ENCODE measurements around the gene DNAJC1.

Gene DNAJC1

DNA sequence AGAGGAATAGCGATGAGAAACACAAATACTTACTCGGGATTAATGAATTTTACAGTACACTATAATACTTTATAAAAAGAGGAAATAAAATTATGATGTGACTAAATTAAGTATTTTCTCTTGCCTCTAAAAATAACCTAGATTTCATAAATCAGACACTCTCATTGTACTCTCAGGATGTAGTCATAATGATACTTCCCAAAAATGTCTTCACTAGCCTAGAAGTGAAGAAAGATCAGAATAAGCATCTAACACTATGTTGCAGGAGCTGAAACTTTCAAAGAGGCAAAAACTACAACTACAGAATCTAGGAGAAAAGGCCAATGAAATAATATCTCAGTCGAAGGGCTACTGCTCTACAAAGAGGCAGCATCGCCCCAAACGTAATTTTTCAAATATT lies 49.4 kb downstream of the DNAJC1 start:
- no peak for DNase-seq

DNA sequence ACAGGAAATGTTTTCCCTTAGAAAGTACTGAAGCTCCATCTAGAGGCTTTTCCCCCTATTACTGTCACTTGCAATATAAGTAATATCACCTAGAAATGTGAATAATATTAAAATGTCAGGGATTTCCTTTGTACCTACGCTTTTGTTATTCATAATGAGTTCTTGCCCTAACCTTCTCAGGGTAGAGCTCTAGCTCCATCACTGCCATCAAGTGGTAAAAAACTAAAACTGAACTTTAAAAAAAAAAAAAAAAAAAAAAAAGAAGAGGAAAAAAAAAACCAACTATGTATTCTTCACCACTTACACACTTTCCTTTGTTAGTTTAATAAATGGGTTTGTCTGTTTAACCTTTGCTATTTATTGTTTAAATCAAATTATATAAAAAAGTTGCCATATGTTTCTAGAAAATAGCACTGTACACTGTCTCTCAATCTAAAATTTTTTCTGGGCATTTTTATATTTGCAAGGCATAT lies 49.9 kb downstream of the DNAJC1 start:
- peak; percentile 69 for DNase-seq

DNA sequence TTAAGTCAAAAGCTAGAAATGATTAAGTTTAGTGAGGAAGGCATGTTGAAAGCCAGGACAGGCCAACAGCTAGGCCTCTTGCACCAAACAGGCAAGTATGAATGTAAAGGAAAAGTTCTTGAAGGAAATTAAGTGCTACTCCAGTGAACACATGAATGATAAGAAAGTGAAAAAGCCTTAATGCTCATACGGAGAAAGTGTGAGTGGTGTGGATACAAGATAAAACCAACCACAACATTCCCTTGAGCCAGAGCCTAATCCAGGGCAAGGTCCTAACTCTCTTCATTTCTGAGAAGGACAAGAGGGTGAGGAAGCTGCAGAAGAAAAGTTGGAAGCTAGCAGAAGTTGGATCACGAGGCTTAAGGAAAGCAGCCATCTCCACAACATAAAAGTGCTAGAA lies 53.0 kb downstream of the DNAJC1 start:
- no peak for DNase-seq

DNA sequence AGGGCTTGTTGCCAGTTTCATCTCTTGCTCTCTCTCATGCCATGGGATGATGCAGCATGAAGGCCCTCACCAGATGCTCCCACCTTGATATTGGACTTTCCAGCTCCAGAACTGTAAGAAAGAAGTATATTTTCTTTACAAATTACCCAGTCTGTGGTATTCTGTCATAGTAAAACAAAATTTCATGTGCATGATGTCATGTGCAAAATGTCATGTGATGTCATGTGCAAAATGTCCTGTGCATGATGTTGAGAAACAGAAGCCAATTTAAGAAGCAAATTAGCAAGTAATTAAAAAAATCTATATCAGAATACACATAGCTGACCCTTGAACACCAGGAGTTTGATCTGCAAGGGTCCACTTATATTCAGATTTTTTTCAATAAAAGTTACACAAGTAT lies 56.6 kb downstream of the DNAJC1 start:
- DNase-seq, result no peak

DNA sequence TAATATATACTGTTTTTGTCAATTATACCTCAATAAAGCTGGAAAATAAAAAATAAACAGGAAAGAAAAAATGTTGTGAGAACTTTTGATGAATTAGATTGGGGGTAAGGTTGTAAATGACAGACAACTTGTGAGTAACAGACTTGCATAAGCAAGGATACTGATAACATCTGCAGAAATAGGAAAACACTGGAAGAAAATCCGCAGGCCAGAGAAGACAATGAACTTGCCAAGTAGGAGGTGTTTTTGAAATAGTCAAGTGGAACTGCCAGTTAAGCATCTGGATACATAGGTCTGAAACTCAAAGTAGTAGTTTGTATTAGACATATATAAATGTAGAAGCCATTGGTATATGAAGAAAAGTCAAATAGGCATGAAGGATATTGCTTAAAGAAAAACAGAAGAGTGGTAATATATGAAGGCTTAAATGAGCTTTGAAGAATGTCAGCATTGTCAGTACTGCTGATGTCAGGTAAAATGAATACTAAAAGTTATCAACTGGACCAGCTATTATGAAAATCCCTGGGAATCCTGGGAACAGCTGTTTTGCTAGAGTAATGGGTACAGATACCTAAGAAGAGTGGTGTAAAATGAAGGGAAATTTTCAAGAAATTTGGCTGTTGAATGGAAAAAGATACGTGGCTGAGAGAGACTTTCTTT lies 58.7 kb downstream of the DNAJC1 start:
- DNase-seq, result no peak

DNA sequence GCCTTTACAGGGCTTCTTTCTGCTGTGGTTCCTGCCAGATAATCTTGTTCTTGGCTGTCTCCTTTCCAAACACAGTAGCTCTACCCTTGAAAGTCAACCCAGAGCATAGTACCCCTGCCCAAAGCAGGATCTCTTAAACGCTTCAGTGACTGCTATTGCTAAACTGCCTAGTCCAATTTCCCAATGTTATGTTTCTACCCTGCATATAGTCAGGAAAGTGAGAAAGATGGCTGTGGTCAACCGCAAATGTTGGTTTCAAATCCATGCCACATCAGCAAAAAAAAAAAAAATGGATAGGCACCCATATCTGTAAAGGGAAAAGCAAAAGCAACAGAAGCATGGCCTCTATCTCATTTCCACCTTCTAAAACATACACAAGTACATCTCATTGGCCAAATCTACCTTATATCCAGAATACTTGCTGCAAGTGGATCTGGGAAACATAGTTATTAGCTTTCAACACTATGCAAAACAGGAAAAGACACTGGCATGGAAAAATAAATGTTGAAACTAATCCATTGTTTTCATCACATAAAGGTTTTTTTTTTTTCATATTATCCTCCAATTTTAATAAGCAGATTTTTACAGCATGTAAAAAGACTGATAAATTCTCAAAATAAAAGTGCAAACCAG lies 59.8 kb downstream of the DNAJC1 start:
- no peak for DNase-seq

DNA sequence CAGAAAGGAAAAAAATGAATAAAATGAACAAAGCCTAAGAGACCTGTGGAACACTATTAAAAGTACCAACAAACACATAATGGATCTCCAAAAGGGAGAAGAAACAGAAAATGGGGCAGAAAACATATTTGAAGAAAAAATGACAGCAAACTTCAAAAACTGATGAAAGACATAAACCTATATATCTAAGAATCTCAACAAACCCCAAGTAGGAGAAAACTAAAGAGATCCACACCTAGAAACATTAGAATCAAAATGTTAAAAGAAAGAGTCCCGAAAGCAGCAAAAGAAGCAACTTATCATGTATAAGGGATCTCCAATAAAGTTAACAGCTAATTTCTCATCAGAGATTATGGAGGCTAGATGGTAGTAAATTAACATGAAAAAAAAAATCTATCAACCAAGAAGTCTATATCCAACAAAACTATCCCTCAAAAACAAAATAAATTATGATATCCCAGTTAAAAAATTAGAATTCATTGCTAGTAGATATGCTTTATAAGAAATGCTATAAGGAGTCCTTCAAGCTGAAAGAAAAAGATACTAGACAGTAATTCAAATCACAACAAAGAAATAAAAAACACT lies 68.0 kb downstream of the DNAJC1 start:
- DNase-seq, result no peak

DNA sequence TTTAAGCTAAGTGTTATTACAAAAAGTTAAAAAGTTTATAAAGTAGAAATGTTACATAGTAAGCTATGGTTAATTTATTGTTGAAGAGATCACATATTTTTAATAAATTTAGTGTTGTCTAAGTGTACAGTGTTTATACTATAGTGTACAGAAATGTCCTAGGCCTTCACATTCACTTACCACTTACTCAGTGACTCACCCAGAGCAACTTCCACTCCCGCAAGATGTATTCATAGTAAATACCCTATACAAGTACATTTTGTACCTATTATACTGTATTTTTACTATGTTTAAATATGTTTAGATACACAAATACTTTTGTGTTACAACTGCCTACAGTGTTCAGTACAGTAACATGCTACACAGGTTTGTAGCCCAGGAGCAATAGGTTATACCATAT lies 69.2 kb downstream of the DNAJC1 start:
- DNase-seq, result no peak

DNA sequence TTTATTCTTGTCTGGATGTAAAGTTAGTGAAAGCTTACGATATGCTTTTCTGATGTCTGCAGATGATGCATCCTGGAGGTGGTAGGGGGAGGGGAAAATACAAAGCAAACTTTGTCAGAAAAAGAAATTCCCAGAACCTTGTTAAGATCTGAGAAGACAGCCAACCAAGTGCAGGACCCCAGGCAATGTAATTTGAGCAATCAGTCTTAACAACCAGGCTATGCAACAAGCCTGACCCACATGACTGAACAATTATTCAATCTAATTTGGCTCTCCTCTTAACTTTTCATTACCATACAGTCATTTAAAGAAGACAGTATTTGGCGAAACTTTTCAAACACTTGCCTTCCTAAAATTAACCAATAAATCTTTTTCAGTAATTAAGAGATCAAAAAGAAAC lies 74.5 kb downstream of the DNAJC1 start:
- DNase-seq, result peak; percentile 0

DNA sequence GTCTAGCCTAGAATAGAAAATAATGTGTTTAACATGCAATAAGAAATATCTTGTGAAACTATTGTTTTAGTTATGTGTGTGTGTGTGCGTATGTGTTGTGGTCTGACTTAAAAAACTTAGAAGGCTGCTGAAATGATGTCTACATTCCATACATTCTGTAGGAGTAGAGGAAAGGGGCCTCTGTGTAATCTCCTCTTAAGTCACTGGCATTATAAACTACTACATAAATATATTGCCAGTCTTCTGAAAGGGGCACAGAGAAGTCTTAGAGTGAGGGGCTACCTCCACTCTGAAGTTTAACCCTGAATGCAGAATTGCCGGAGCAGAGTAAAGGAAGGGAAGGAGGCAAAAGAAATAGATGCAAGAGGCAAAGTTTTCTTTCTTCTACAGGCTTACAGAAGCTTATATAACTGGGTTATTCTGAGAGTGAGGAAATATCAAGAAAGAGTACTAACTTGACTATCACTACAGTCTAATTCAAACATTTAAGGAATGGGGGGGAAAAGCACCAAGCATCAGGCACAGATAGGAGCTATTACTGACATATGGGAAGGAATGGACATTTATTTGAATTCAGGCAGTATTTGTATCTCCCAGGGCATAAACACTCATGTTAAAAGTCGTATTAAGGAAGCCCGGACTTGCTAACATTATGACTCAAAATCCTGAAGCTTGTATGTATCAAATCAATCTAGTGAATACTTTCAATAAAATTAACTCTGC lies 75.7 kb downstream of the DNAJC1 start:
- DNase-seq, result no peak

DNA sequence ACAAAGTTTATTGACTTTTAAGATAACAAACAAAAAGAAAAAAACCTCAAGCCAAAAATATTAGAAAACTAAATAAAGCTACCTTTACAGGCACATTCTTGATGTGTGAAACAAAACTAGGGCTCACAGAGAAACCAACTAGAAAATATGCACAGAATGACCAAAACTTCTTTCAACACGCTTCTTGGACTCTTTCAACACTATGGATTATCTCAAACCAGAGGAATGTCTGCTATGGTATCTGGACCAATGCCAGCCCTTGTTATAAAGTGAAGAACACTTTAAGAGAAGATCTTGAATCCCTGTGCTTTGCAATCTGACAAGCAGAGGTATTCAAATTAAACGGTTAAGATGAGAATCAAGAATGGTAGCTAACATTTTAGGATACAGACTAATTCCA lies 76.6 kb downstream of the DNAJC1 start:
- DNase-seq, result no peak

DNA sequence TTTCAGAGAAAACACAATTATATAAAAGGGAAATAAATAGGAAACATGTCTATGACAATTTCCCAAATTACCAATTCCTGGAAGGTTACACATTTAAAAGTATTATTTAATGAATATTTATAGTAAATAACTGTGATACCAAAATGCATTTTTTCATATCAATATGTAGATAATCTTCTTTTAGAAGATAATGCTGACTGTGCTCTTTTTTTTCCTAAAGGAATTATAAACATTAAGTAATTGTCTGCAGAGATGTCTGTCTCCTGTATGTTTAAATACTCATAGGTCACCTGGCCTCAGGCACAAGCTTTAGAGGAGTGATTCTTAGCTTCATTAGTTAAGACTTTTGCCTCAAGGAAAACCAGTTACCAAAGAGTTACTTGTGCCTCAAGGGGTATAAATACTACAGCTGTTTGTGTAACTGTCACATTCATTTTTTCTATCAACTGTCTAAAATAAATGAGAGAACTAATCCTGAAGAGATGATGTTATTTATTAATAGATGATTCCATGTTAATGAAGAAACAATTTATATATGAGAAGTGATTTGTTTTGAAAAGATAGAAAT lies 77.1 kb downstream of the DNAJC1 start:
- no peak for DNase-seq

DNA sequence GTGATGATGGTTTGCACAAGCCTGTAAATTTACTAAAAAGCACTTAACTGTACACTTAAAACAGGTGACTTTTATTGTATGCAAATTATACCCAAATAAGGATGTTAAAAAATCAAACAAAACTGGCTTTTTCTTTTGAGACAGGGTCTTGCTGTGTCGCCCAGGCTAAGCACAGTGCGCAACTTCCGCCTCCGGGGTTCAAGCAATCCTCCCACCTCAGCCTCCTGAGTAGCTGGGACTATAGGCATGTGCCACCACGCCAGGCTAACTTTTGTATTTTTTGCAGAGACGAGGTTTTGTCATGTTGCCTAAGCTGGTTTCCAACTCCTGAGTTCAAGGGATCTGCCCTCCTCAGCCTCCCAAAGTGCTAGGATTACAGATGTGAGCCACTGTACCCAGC lies 77.7 kb downstream of the DNAJC1 start:
- DNase-seq, result no peak

DNA sequence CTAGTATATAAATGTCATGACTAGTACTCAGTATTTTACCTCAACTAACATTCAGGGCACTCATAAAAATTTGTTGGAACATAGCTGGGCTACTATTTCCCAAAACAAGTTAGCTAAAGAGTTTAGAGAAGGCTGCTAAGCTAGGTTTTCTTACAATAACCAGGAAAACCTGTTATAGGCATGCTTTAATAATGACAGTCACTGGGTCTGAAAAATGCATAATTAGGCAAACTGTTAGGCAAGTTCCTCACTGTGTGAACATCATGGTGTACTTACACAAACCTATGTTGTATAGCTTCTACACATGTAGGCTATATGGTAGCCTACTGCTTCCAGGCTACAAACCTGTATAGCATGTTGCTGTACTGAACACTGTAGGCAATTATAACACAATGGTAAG lies 79.0 kb downstream of the DNAJC1 start:
- no peak for DNase-seq

DNA sequence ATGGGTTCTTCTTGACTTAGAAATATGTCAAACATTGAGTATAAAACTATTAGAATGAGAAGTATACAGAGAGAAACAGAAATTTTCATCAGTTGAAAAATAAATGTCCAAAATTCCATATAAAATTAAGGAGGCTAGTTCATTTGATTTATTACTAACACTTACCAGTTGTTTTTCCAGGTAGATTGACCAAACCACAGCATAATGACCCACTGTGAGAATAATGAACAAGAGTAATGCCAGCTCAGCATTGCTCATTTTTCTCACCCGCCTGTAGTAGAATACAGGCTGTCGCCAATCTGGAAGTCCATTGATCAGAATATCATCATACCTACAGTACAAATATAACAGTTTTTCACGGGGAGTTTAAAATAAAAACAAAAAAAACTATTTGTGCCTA lies 82.9 kb downstream of the DNAJC1 start:
- no peak for DNase-seq

DNA sequence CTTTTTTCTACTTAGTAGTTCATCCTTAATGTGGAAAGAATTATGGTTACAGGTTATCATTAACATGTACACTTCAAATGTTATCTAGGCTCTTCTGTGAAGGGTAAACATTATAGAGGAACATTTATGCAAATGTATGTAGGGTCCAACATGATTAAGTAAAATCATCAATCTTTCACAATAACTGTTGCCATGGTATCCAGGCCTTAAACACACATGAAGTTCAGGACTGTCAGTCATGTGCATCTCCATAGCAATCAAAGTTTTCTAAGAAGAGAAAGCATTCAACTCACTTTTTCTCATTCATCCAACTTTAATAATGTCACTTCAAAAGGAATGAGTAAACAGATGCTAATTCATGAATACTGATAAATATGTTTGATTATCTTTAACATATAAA lies 83.6 kb downstream of the DNAJC1 start:
- no peak for DNase-seq

DNA sequence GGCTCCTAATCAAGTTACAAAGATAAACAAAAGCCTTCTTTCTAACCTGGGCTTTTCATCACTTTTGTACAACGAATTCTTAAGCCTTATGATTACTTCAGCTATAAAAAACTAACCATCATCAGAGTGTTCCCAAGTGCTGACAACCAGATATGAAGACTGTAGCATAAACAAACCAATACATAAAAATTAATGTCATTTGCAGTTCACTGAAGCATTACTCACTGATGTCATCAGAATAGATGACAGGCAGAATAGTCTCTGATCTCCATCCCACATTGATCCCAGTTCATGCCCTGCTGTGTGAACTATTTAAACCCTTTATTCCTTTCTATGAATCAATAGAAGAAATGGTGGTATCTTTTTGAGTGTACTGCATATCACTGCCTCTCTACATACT lies 84.4 kb downstream of the DNAJC1 start:
- DNase-seq, result no peak

DNA sequence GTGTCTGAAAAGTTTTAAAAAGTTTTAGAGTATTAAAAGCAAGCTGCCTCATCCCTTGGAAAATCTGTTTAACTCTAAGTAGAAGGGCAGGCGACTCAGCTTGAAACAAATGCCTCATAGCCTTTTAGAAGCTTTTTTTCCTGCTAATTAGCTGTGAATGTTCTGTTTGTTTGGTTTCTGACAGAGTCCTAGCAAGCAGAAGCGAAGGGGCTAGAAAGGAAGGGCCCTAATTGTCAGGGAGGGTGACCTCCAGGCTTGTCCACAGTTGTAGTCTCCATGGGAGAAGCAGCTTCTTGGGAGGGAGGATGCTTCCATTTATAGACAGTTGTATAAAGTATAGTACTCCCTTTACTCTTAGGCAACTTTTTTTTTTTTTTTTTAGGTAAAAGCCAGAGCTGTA lies 90.9 kb downstream of the DNAJC1 start:
- DNase-seq, result no peak

DNA sequence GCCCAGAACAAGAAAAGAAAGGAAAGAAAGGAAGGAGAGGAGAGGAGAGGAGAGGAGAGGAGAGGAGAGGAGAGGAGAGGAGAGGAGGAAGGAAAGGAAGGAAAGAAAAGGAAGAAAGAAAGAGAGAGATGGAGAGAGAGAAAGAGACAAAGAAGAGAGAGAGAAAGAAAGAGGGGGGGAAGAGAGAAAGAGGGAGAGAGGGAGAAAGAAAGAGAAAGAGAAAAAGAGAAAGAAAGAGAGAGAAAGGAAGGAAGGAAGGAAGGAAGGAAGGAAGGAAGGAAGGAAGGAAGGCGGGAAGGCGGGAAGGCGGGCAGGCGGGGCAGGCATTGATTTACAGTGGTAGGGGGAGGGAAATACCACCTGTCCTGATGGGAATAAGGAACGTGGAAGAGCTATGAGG lies 92.7 kb downstream of the DNAJC1 start:
- no peak for DNase-seq

DNA sequence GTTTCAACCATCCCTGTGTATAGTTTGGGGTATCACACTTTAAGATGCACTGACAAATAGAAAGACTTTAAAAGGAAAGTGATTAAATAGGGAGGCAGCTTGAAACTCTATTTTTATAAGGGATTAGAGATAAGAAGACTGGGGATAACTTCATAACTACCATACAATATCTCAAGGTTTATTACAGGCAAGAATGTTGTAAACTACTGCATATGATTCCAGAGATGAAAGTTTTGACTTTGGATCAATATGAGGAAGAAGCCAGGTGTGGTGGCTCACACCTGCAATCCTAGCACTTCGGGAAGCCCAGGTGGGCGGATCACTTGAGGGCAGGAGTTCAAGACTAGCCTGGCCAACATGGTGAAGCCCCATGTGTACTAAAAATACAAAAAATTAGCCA lies 96.1 kb downstream of the DNAJC1 start:
- no peak for DNase-seq

DNA sequence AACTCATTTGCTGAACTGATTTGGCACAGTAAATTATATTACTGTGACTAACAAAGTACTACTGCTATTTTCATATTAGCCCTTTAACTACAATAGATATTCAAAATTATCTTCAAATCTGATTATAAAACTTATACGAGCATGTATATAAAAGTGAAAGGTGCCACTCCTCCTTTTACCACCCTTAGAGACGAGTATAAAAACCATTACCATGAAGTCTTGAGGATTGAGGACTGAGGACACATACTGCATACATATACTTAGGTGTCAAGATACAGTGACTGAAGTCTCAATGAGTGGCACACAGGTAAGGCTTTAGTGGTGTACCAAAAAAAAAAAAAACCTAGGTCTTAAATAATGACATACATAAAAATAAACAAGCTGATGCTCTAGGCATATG lies 98.6 kb downstream of the DNAJC1 start:
- no peak for DNase-seq

DNA sequence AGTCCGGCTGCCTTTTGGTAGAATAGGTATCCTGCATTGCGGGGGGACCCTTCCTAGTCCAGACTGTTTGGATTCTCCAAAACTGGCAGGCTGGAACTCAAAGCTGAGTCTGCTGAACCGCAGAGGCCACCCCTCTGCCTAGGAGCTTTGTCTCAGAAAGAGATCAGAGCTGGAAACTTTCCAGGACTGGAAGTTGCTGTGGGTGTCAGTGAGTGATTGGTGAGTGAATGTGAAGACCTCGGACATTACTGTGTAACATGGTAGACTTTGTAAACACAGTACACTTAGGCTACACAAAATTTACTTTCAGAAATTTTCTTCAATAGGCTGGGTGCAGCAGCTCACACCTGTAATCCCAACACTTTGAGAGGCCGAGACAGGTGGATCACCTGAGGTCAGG lies 103.8 kb downstream of the DNAJC1 start:
- no peak for DNase-seq

DNA sequence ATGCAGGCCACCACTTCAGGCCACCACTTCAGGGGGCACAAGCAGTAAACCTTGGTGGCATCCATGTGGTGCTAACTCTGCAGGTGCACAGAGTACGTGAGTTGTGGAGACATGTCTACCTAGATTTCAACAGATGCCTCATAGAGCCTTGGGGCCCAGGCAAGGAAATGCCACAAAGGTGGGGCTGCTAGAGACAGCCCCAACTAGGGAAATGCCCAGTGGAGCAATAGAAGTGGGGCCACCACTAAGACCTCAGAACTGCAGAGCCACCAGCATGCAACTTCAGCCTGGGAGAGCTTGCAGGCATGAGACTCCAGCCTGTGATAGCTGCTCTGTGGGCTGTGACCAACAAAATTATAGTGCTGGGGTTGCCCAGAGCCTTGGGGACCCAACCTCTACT lies 107.6 kb downstream of the DNAJC1 start:
- DNase-seq, result no peak

All from NCI-H2171 treated with DMSO at 0.1 percent for 48 hours (cell line).